Psoas muscle (tissue), 8 donors: Measurements from ENCODE around the gene PI4K2A. TPM values are rescaled to one million over a fixed set of nuclear protein-coding genes. Genes with fewer than 3 reads are reported as not detected.
A peak's percentile ranks its signal among the peaks of the same experiment; 100 is the strongest.
"Not testable (repeated sequence)": the region's sequence is repeated elsewhere in the genome, so short reads cannot be mapped to it uniquely, and the experiment has no call there.

ENCODE experiments used
- ATAC-seq, 4 donors: fragments of 200-7000 bp; cut with Tn5 transposase; one replicate each; pipeline ENCODE4 v1.9.1; 2020; ENCODE audit warnings: moderate library complexity in 3 of 4, mild to moderate bottlenecking in 2 of 4
- DNase-seq, 2 donors: peaks; one replicate each; pipeline ENCODE4 v3.0.0-alpha.2; 2020
- H3K27ac ChIP-seq: fragments of 200-600 bp; one replicate; pipeline ENCODE4 v1.8.0; 2022
- H3K27me3 ChIP-seq, 3 donors: fragments of 200-600 bp in 1 of 3; one replicate each; pipeline versions ENCODE4 v1.6.1 to v1.8.0; 2013 to 2022; ENCODE audit warnings: low read length in 2 of 3, mild to moderate bottlenecking in 2 of 3, moderate library complexity in 1 of 3; ENCODE audit not compliant: insufficient read depth in 3 of 3
- H3K36me3 ChIP-seq, 2 donors: fragments of 200-600 bp in 1 of 2; one replicate each; pipeline versions ENCODE4 v1.6.1 to v1.8.0; 2013 to 2022; ENCODE audit warnings: low read depth in 1 of 2, mild to moderate bottlenecking in 1 of 2, moderate library complexity in 1 of 2; ENCODE audit not compliant: insufficient read depth in 1 of 2
- H3K4me1 ChIP-seq: fragments of 200-600 bp; one replicate; pipeline ENCODE4 v1.8.0; 2022
- H3K4me3 ChIP-seq: fragments of 200-600 bp; one replicate; pipeline ENCODE4 v1.8.0; 2022; ENCODE audit warnings: mild to moderate bottlenecking
- H3K9me3 ChIP-seq: fragments of 200-600 bp; one replicate; pipeline ENCODE4 v1.8.0; 2022
- WGBS, 3 donors: extraction: QIAGEN DNeasy Blood & Tissue Kit; methylation state at CpG; one replicate each; pipeline versions ENCODE4 v1.1.6 to v1.1.7; 2013; 5-methylcytosine and 5-hydroxymethylcytosine counted together
- intact Hi-C, 2 donors: fragments of 100-400 bp; cut with DNase I; formaldehyde crosslinking; loops; one replicate each; pipeline versions ENCODE4 v1.11.0 to v1.14.2; 2022
- polyA plus RNA-seq, 3 donors: library from polyadenylated mRNA; stranded (reverse); fragments of 200-250 nt; gene quantifications; one replicate each; pipeline ENCODE4 v1.2.3, GENCODE V29; 2013
- total RNA-seq, 4 donors: library from RNA; stranded (reverse); fragmentation: NEBNext Ultra II Directional in 2 of 4; extraction: Animal tissue kit (Norgen Biotek cat#: 25700) in 2 of 4; gene quantifications; one replicate each; pipeline versions ENCODE4 v1.2.1 to v1.2.4, GENCODE V29; 2021 to 2023
- TF ChIP-seq, protein P1 (sequence below): fragments of 200-600 bp; IDR thresholded peaks from one replicate; pipeline ENCODE4 v1.8.0; 2022; ENCODE audit warnings: antibody characterized with exemption
- donor health status: healthy with polysubstance abuse.
- donor health status: DM: no; HTN: no; CAD: no; lungs with moderate emphysema.
- donor health status: Bipolar disorder and iron deficiency.
- donor health status: healthy.
- donor health status: DM: yes; HTN: yes; CAD: no.
- donor health status: DM: no; HTN: no; CAD: no.
- donor health status: DM: no; HTN: no; CAD: no.
- donor health status: DM: yes; HTN: yes; CAD: no.

PI4K2A gene
- total and polyA plus RNA-seq, 7 donors: 8.9 to 22.9 (median 11.9) TPM

DNA sequence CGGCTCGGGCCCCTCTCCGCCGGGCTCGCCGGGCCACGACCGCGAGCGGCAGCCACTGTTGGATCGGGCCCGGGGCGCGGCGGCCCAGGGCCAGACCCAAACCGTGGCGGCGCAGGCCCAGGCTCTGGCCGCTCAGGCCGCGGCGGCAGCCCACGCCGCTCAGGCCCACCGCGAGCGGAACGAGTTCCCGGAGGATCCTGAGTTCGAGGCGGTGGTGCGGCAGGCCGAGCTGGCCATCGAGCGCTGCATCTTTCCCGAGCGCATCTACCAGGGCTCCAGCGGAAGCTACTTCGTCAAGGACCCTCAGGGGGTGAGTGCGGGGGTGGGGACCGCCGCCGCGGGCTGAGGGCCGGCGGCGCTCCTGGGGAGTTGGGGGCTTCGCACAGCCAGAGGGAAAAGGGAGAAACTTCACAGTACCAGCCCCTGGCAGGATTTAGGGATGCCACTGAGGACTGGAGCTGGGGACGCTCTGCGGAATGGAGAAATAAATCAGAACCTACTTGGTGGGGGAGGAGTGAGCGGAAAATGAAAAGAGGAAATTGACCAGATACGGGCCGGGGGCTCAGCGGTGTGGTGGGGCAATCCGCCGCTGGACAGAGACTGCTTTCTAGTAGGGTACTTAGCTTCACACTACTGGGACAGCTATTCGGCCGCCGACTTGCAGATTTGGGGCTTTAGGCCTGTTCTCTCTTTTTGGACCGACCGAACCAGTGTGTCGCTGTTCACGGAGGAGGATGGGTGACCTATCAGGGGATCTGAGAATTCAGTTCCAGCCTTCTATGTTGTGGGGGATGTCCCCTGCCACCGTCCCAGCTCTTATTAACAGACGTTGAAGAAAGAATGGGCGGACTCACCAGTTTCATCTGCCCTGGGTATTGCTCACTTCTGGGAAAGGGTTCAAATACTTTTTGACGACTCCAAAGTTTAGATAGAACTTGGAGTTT is 669 bp downstream of the PI4K2A start:
- H3K36me3 ChIP-seq: peaks cover 0 to 22% of the 10 kb centered on the region in 2 donors
- no peaks in the 10 kb centered on the region for H3K9me3 ChIP-seq
- TF ChIP-seq, protein P1, sequence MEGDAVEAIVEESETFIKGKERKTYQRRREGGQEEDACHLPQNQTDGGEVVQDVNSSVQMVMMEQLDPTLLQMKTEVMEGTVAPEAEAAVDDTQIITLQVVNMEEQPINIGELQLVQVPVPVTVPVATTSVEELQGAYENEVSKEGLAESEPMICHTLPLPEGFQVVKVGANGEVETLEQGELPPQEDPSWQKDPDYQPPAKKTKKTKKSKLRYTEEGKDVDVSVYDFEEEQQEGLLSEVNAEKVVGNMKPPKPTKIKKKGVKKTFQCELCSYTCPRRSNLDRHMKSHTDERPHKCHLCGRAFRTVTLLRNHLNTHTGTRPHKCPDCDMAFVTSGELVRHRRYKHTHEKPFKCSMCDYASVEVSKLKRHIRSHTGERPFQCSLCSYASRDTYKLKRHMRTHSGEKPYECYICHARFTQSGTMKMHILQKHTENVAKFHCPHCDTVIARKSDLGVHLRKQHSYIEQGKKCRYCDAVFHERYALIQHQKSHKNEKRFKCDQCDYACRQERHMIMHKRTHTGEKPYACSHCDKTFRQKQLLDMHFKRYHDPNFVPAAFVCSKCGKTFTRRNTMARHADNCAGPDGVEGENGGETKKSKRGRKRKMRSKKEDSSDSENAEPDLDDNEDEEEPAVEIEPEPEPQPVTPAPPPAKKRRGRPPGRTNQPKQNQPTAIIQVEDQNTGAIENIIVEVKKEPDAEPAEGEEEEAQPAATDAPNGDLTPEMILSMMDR: no peak
- ATAC-seq (peak in 2 of 4 donors; percentile 46 to 48), DNase-seq (peak in 1 of 2 donors; percentile 29)
- peak overlapping the region; percentile 84 for H3K27ac ChIP-seq
- 1 to 2% (median 1%) methylated on average over 54 to 67 of the region's 67 CpGs for WGBS, 3 donors
- H3K27me3 ChIP-seq: no peaks in the 10 kb centered on the region
- H3K4me1 ChIP-seq: peaks cover 14% of the 10 kb centered on the region
- peak overlapping the region; percentile 90 for H3K4me3 ChIP-seq
- intact Hi-C loops: no loop called here

DNA sequence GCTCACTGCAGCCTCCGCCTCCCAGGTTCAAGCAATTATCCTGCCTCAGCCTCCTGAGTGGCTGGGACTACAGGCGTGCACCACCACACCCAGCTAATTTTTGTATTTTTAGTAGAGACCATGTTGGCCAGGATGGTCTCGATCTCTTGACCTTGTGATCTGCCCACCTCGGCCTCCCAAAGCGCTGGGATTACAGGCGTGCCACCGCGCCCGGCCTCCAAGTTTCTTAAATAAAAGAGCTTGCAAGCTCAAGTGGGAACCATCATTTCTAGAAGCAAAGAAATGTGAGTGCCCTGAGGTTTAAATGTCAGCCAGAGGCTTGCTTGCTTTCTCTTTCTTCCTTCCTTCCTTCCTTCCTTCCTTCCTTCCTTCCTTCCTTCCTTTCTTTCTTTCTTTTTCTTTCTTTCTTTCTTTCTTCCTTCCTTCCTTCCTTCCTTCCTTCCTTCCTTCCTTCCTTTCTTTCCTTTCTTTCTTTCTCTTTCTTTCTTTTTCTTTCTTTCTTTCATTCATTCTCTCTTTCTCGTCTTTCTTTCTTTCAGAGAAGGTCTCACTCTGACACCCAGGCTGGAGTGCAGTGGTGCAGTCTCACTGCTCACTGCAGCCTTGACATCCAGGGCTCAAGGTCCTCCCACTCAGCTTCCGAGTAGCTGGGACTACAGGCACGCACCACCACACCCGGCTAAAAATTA is 2.1 kb downstream of the PI4K2A start:
- WGBS, 3 donors: 94 to 96% (median 95%) methylated on average over 13 of the region's 13 CpGs
- ATAC-seq, H3K9me3 ChIP-seq, DNase-seq, H3K27me3 ChIP-seq, H3K4me3 ChIP-seq, intact Hi-C loops, H3K27ac ChIP-seq: not testable (repeated sequence)
- Histone ChIP-seq H3K36me3 (peaks cover 0 to 31% of the 10 kb centered on the region in 2 donors), H3K4me1 (peaks cover 21% of the 10 kb centered on the region)

DNA sequence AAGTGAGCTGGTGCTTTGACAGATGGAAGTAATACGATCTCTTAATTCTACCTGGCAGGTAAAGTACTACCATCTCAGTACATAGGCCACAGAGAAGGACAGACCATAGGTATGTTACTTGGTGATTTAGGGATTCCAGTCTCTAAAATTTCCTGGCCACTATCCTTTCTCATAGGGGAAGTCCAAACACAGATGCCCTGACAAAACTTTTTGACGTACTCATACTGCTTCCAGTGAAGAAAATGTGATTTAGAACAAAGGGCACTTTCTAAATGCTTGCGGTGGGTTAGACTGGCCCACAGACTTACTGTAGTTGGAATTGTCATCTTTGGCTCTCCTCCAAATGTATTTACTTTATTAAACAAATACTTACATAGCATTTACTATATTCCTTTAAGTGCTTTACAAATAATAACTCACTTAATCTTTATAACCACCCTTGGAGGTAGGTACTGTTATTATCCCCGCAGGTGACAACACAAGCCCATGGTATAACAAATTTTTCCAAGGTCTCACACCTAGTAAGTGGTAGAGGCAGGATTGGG is 3.0 kb downstream of the PI4K2A start:
- peaks cover 28% of the 10 kb centered on the region for H3K4me1 ChIP-seq
- TF ChIP-seq, protein P1: no peak
- intact Hi-C loops: no loop called here
- 93 to 98% (median 97%) methylated on average over 4 of the region's 4 CpGs for WGBS, 3 donors
- H3K4me3 ChIP-seq: no peak overlapping the region
- H3K27ac ChIP-seq: no peak overlapping the region
- H3K36me3 ChIP-seq: peaks cover 0 to 31% of the 10 kb centered on the region in 2 donors
- H3K27me3 ChIP-seq: no peaks in the 10 kb centered on the region
- ATAC-seq (no peak), DNase-seq (no peak)
- H3K9me3 ChIP-seq: no peaks in the 10 kb centered on the region

DNA sequence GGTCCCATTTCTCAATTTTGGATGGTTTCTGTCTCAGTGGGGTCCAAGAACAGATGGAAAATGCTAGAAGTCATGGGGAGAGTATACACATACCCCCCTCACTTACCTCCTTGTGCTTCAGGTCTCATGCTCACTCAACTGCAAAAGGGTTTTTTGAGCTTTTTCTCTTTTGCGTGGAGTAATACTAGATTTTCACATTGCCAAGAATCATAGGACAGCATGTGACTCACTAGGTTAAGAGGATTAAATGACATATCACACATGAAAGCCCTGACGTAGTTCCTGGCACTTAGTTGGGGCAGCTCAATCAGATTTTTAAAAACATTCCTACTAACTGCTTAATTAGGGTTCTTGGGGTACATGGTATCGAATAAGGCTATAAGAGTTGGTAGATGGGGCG is 4.5 kb downstream of the PI4K2A start:
- intact Hi-C loops: no loop called here
- no peak for DNase-seq
- Histone ChIP-seq H3K36me3 (peaks cover 0 to 31% of the 10 kb centered on the region in 2 donors), H3K4me1 (peaks cover 41% of the 10 kb centered on the region), H3K9me3 (no peaks in the 10 kb centered on the region), H3K27me3 (no peaks in the 10 kb centered on the region), H3K4me3 (no peak overlapping the region), H3K27ac (no peak overlapping the region)
- ATAC-seq: no peak
- 77 to 85% (median 78%) methylated on average over 4 of the region's 4 CpGs for WGBS, 3 donors
- TF ChIP-seq, protein P1: no peak

DNA sequence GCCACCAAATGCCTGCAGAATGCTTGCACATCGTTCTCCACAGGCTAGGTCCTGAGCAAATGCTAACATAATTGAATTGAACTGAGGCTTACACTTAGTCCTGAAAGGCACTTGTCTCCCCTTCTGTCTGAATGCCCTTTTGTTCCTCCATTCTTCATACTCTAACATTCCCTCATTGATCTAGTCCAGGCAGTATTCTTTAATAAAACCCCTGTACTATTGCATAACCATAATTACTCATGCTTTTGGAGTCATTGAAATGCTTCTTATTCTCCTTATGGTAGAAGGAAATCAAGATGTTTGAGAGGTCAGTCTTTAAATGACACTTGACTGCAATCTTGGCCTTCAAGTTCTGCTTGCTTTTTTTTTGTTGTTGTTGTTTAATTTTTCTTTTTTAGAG is 7.1 kb downstream of the PI4K2A start:
- ATAC-seq: no peak
- intact Hi-C loops: no loop called here
- TF ChIP-seq, protein P1: no peak
- no peaks in the 10 kb centered on the region for H3K9me3 ChIP-seq
- H3K27me3 ChIP-seq: no peaks in the 10 kb centered on the region
- WGBS, 3 donors: 65 to 82% (median 81%) methylated on average over 1 of the region's 1 CpG
- DNase-seq: no peak
- H3K27ac ChIP-seq: no peak overlapping the region
- H3K36me3 ChIP-seq: peaks cover 6 to 53% of the 10 kb centered on the region in 2 donors
- no peak overlapping the region for H3K4me3 ChIP-seq
- H3K4me1 ChIP-seq: peaks cover 28% of the 10 kb centered on the region
